GM20000 (cell line): ENCODE data around the gene FOXP1.

Source experiments
- DNase-seq: peaks from one replicate; pipeline ENCODE4 v3.0.0; 2012; ENCODE audit warnings: low spot score
- CTCF ChIP-seq: IDR thresholded peaks from 2 replicates; pipeline ENCODE4 v1.5.1; 2012; ENCODE audit warnings: mild to moderate bottlenecking, control low read depth; ENCODE audit errors: extremely low read depth, missing control alignments

FOXP1 gene

GRCh38 chr3:71453822-71454511 is 129.6 kb downstream of the FOXP1 start:
- TF ChIP-seq CTCF, result no peak
- no peak for DNase-seq

GRCh38 chr3:71453319-71453718 is 130.2 kb downstream of the FOXP1 start:
- no peak for DNase-seq
- no peak for TF ChIP-seq CTCF

GRCh38 chr3:71451812-71452211 is 131.7 kb downstream of the FOXP1 start:
- no peak for TF ChIP-seq CTCF
- no peak for DNase-seq

- TF ChIP-seq CTCF, result no peak
Observed at GRCh38 chr3:71451060-71451459, 132.5 kb downstream of the FOXP1 start.

GRCh38 chr3:71450162-71450561 is 133.4 kb downstream of the FOXP1 start:
- no peak for DNase-seq
- no peak for TF ChIP-seq CTCF

More at GRCh38 chr3:71451060-71451459, 132.5 kb downstream of the FOXP1 start:
- no peak for DNase-seq

- no peak for TF ChIP-seq CTCF
- no peak for DNase-seq
Observed at GRCh38 chr3:71447803-71448202, 135.7 kb downstream of the FOXP1 start.

- no peak for TF ChIP-seq CTCF
- DNase-seq, result no peak
Observed at GRCh38 chr3:71447197-71447596, 136.3 kb downstream of the FOXP1 start.
